ENCODE results near the gene SPINK8. TPM values are rescaled to one million over a fixed set of nuclear protein-coding genes. Genes with fewer than 3 reads are reported as not detected.

SPINK8 gene
- polyA plus RNA-seq, 1 experiment = not detected

Small RNA genes within 50 kb of the gene (small RNA-seq; reads per million reads assigned to genes)
- not detected for gene MIR2115 (ENCODE audit: insufficient read length, low read depth)
- not detected for gene RF00019 (ENCODE audit: insufficient read length, low read depth)
- not detected for gene RN7SL321P (ENCODE audit: insufficient read length, low read depth)

Other genes with a start within 250 kb of the SPINK8 start
- gene CDC25A, start 145.2 kb downstream of the SPINK8 start, polyA plus RNA-seq (2011; rRNA removed) = 1.6 and 2.1 TPM in 2 replicates
- gene CAMP, start 110.2 kb downstream of the SPINK8 start, polyA plus RNA-seq (2011; rRNA removed) = not detected in 2 replicates
- gene ZNF589, start 92.6 kb downstream of the SPINK8 start, polyA plus RNA-seq (2011; rRNA removed) = 3.3 TPM in 2 replicates
- gene NME6, start 32.3 kb downstream of the SPINK8 start, polyA plus RNA-seq (2011; rRNA removed) = 22.6 and 25.8 TPM in 2 replicates
- gene FBXW12, start 38.6 kb upstream of the SPINK8 start, polyA plus RNA-seq (2011; rRNA removed) = not detected in 2 replicates
- gene PLXNB1, start 96.4 kb upstream of the SPINK8 start, polyA plus RNA-seq (2011; rRNA removed) = 13.4 and 18.3 TPM in 2 replicates
- 9.5 and 11.1 TPM in 2 replicates for gene CCDC51, start 106.5 kb upstream of the SPINK8 start, polyA plus RNA-seq (2011; rRNA removed)
- gene TMA7, start 106.6 kb upstream of the SPINK8 start, polyA plus RNA-seq (2011; rRNA removed) = 207 and 316 TPM in 2 replicates
- 5.1 and 5.8 TPM in 2 replicates for gene ATRIP, start 113.1 kb upstream of the SPINK8 start, polyA plus RNA-seq (2011; rRNA removed)
- gene SHISA5, start 170.5 kb upstream of the SPINK8 start, polyA plus RNA-seq (2011; rRNA removed) = 124 and 151 TPM in 2 replicates
- gene PFKFB4, start 223.1 kb upstream of the SPINK8 start, polyA plus RNA-seq (2011; rRNA removed) = 6.1 and 7.2 TPM in 2 replicates
- 1.2 and 2.2 TPM in 2 replicates for gene UCN2, start 230.1 kb upstream of the SPINK8 start, polyA plus RNA-seq (2011; rRNA removed)

Data from AG04450 (cell line).